Activated CD4-positive, alpha-beta T cell treated with anti-CD3 and anti-CD28 coated beads for 36 hours (primary cell): ENCODE measurements around the gene IP6K3. TPM values are rescaled to one million over a fixed set of nuclear protein-coding genes. Genes with fewer than 3 reads are reported as not detected.

Experiments
- ATAC-seq: fragments of 200-7000 bp; cut with Tn5 transposase; one replicate; pipeline ENCODE4 v1.10.0; 2021; ENCODE audit warnings: mild to moderate bottlenecking, moderate library complexity
- CTCF ChIA-PET: fragments of 350-600 bp; sonication (Branson Sonifier 250); formaldehyde crosslinking; loops from one replicate; lab custom pipeline; 2021; ENCODE audit warnings: antibody characterized with exemption; lab: Charles Lee
- POLR2A ChIA-PET: fragments of 350-600 bp; sonication (Branson Sonifier 250); formaldehyde crosslinking; loops from one replicate; lab custom pipeline; 2021; ENCODE audit warnings: antibody characterized with exemption, inconsistent platforms; lab: Charles Lee
- DNase-seq: peaks from one replicate; pipeline ENCODE4 v3.0.0-alpha.2; 2020
- H3K27ac Mint-ChIP-seq: one replicate; pipeline ENCODE4 v1.8.0; 2021; ENCODE audit warnings: mixed read lengths
- H3K27me3 Mint-ChIP-seq: one replicate; pipeline ENCODE4 v1.8.0; 2021; ENCODE audit warnings: mixed read lengths
- H3K36me3 Mint-ChIP-seq: one replicate; pipeline ENCODE4 v1.8.0; 2021; ENCODE audit warnings: low read depth, mixed read lengths
- H3K4me1 Mint-ChIP-seq: one replicate; pipeline ENCODE4 v1.8.0; 2021; ENCODE audit warnings: mixed read lengths
- H3K4me3 Mint-ChIP-seq: one replicate; pipeline ENCODE4 v1.8.0; 2021; ENCODE audit warnings: mild to moderate bottlenecking, moderate library complexity, mixed read lengths
- H3K9me3 Mint-ChIP-seq: one replicate; pipeline ENCODE4 v1.8.0; 2021; ENCODE audit warnings: low read depth, mixed read lengths
- intact Hi-C, 2 experiments: fragments of 100-400 bp; cut with DNase I in 1 of 2; cut with micrococcal nuclease in 1 of 2; formaldehyde crosslinking; loops; one replicate each; pipeline versions ENCODE4 v1.14.2 to v1.15.1; 2022 to 2024; cut with DNase I, micrococcal nuclease
- total RNA-seq, 2 experiments: library from RNA; stranded (reverse); gene quantifications; one replicate each; pipeline ENCODE4 v1.2.3, GENCODE V29; 2021

Gene IP6K3
- total RNA-seq, 2 experiments from 2014 or later: not detected

DNA sequence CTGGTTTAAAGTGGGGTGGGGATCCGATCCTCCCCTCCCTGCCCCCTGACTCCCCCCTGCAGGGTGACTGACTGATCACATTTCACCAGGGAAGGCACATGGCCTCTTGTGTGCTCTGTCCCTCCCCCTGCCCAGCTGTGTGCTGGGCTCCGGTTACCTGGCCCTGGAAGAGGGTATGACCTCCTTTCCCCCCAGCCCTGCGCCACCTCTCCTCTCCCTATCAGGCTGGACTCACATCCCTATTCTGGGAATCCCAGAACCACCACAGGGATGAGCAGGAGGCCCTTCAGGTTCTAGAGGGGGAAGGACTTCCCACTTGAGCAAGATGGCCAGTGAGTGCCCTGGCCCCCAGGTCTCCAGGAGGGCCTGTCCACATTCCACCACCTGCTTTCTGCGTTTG lies 2.1 kb upstream of the IP6K3 start:
- H3K4me3 Mint-ChIP-seq: no peak overlapping the region
- CTCF ChIA-PET: no interaction called here
- no peak for ATAC-seq

GRCh38 chr6:33747823-33748222 lies 1.1 kb upstream of the IP6K3 start:
- H3K27ac Mint-ChIP-seq: no peak overlapping the region
- no peaks in the 10 kb centered on the region for H3K9me3 Mint-ChIP-seq
- no peaks in the 10 kb centered on the region for H3K27me3 Mint-ChIP-seq
- CTCF ChIA-PET: interaction anchor here (1.1 to 5.2 kb wide), 2 partner anchors 31 to 279 kb away, joined by 3 to 29 read pairs; no protein-coding TSS in a partner anchor
- no peaks in the 10 kb centered on the region for H3K4me1 Mint-ChIP-seq
- intact Hi-C loops: loop anchor here in 1 of 2 experiments (10.0 kb wide), 1 partner anchor 407 kb away; no protein-coding TSS in a partner anchor
- ATAC-seq (no peak), DNase-seq (no peak)
- no peak overlapping the region for H3K4me3 Mint-ChIP-seq
- no peaks in the 10 kb centered on the region for H3K36me3 Mint-ChIP-seq
- POLR2A ChIA-PET: interaction anchor here (0.5 kb wide), 1 partner anchor 436 kb away, joined by 3 read pairs; no protein-coding TSS in a partner anchor

More for the DNA sequence above, 2.1 kb upstream of the IP6K3 start:
- Mint-ChIP-seq H3K36me3 (no peaks in the 10 kb centered on the region), H3K27ac (no peak overlapping the region), H3K4me1 (no peaks in the 10 kb centered on the region), H3K9me3 (no peaks in the 10 kb centered on the region), H3K27me3 (no peaks in the 10 kb centered on the region)
- POLR2A ChIA-PET: no interaction called here
- DNase-seq: no peak
- intact Hi-C loops: loop anchor here in 1 of 2 experiments (10.0 kb wide), 1 partner anchor 406 kb away; no protein-coding TSS in a partner anchor

- ATAC-seq (no peak), DNase-seq (no peak)
- H3K4me3 Mint-ChIP-seq: no peak overlapping the region
- no peaks in the 10 kb centered on the region for H3K27me3 Mint-ChIP-seq
- H3K4me1 Mint-ChIP-seq: no peaks in the 10 kb centered on the region
- no peaks in the 10 kb centered on the region for H3K9me3 Mint-ChIP-seq
- intact Hi-C loops: loop anchor here in 1 of 2 experiments (10.0 kb wide), 1 partner anchor 409 kb away; no protein-coding TSS in a partner anchor
- ChIA-PET POLR2A (no interaction called here), CTCF (interaction anchor here (0.6 to 5.2 kb wide), 3 partner anchors 102 to 281 kb away, joined by 3 to 29 read pairs (median 3); no protein-coding TSS in a partner anchor)
- H3K36me3 Mint-ChIP-seq: no peaks in the 10 kb centered on the region
- H3K27ac Mint-ChIP-seq: no peak overlapping the region
Measured at GRCh38 chr6:33746036-33746600, 587 bp downstream of the IP6K3 start.

GRCh38 chr6:33745548-33745947 lies 1.2 kb downstream of the IP6K3 start:
- no peak overlapping the region for H3K27ac Mint-ChIP-seq
- ChIA-PET POLR2A (no interaction called here), CTCF (interaction anchor here (0.6 to 5.2 kb wide), 3 partner anchors 103 to 281 kb away, joined by 3 to 29 read pairs (median 3); no protein-coding TSS in a partner anchor)
- no peaks in the 10 kb centered on the region for H3K4me1 Mint-ChIP-seq
- no peaks in the 10 kb centered on the region for H3K27me3 Mint-ChIP-seq
- intact Hi-C loops: loop anchor here in 1 of 2 experiments (10.0 kb wide), 1 partner anchor 409 kb away; no protein-coding TSS in a partner anchor
- ATAC-seq: no peak
- H3K36me3 Mint-ChIP-seq: no peaks in the 10 kb centered on the region
- no peak for DNase-seq
- H3K9me3 Mint-ChIP-seq: no peaks in the 10 kb centered on the region
- no peak overlapping the region for H3K4me3 Mint-ChIP-seq

DNA sequence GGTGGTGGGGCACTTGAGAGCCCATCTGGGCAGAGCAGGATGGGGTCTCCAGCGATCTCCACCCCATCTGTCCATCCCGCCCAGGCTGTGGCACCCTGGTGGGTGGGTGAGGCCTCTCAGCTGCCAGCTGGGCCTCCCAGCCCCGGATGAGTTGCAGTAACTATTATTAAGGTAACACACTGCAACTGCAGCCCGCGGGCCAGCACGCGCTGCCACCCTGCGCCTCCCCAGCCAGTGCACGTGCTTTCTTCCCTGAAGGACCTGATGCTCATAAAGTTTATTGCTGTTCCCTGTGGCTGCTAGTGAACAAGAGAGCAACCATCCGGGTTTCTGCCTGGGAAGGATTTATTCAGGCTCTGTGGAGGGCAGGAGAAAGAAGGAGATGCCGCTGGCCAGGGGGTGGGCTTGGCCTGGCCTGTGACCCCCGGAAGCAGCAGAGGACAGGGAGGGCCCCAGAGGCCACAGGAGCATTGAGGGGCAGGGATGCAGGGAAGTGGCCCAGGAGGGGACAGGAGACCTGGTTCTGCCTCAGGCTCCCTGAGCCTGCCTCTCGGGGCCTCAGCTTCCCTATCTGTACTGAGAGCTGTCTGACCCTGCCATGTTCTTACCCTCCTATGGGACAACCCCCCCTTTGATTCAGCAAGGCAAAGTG lies 1.7 kb downstream of the IP6K3 start:
- Mint-ChIP-seq H3K4me3 (no peak overlapping the region), H3K27me3 (no peaks in the 10 kb centered on the region), H3K4me1 (no peaks in the 10 kb centered on the region), H3K9me3 (no peaks in the 10 kb centered on the region), H3K27ac (no peak overlapping the region), H3K36me3 (no peaks in the 10 kb centered on the region)
- intact Hi-C loops: loop anchor here (1.0 to 10.0 kb wide), 5 partner anchors 17 to 410 kb away; partner anchors contain the start of gene UQCC2 (in 1 of the 2)
- CTCF ChIA-PET: interaction anchor here (0.7 to 5.2 kb wide), 8 partner anchors 25 to 514 kb away, joined by 3 to 29 read pairs (median 4); partner anchors contain the start of gene UQCC2
- ATAC-seq (peak; percentile 11), DNase-seq (no peak)
- POLR2A ChIA-PET: no interaction called here

DNA sequence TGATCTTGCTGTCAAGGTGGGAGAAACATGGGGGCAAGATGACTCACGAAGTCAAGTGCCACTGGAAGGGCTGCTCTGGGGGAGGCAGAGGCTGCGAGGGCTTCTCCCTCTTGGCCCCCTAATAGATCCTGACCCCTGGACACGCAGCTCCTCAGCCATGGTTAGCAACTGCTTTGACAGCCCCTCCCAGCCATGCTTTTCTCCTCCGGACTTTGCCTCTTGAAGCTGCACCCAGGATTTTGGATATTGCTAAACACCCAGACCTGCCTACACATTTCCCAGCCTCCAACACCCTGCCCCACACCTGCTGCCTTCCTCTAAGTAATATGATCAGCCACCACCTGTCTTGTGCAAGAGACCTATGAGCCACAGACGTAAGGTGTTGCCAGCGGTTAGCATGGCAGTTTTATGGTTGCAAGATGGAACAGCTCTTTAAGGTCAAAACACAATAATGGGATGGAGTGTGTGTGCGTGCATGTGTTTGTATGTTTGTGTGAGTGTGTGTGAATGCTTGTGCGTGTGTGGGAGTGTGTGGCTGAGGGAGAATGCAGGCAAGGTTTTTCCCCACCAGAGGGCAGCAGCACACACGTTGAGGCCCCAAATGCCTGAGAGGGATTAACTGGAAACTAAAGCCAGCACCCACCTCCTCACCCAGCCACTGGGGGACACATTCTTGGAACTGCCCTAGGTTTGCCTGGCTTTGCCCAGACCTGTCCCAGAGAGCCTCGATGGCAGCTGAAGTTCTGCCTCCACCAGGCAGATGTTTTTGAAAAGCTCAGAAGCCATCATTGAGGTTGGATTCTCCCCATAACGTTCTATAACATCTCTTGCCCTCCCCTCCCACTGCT lies 2.5 kb downstream of the IP6K3 start:
- Mint-ChIP-seq H3K36me3 (no peaks in the 10 kb centered on the region), H3K27ac (no peak overlapping the region), H3K4me1 (no peaks in the 10 kb centered on the region), H3K4me3 (no peak overlapping the region), H3K27me3 (no peaks in the 10 kb centered on the region), H3K9me3 (no peaks in the 10 kb centered on the region)
- intact Hi-C loops: loop anchor here (1.0 to 10.0 kb wide), 5 partner anchors 18 to 411 kb away; partner anchors contain the start of gene UQCC2 (in 1 of the 2)
- POLR2A ChIA-PET: no interaction called here
- CTCF ChIA-PET: interaction anchor here (0.6 to 5.2 kb wide), 13 partner anchors 26 to 515 kb away, joined by 3 to 29 read pairs (median 4); partner anchors contain the start of genes KIFC1 and UQCC2
- ATAC-seq (peak; percentile 89), DNase-seq (peak; percentile 85)

DNA sequence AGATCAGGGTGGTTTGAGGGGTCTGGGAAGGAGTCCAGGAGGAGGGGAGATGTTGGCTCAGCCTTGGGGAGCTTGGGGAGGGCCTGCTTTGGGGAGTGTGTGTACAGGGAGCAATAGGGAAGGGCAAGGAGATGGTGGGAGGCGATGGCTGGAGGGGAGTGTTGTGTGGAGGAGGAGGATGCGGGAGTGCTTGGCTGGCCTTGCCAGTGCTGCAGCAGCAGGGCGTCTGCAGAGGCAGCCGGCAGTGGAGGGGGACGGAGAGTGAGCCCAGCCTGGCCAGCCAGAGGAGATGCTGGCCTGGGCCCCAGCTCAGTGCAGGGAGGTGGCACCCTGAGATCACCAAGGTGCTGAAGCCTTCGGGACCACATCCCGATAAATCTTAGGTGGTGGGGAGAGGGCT lies 3.9 kb downstream of the IP6K3 start:
- Mint-ChIP-seq H3K27me3 (no peaks in the 10 kb centered on the region), H3K36me3 (no peaks in the 10 kb centered on the region), H3K4me1 (no peaks in the 10 kb centered on the region), H3K27ac (no peak overlapping the region), H3K9me3 (no peaks in the 10 kb centered on the region), H3K4me3 (no peak overlapping the region)
- intact Hi-C loops: loop anchor here in 1 of 2 experiments (10.0 kb wide), 1 partner anchor 412 kb away; no protein-coding TSS in a partner anchor
- ATAC-seq (no peak), DNase-seq (no peak)
- ChIA-PET CTCF (interaction anchor here (0.9 to 5.2 kb wide), 7 partner anchors 28 to 412 kb away, joined by 3 to 29 read pairs (median 5); partner anchors contain the start of gene UQCC2), POLR2A (no interaction called here)

- no peaks in the 10 kb centered on the region for H3K36me3 Mint-ChIP-seq
- DNase-seq: no peak
- ChIA-PET CTCF (interaction anchor here (0.9 kb wide), 1 partner anchor 173 kb away, joined by 3 read pairs; no protein-coding TSS in a partner anchor), POLR2A (interaction anchor here (0.6 kb wide), 1 partner anchor 909 kb away, joined by 4 read pairs; no protein-coding TSS in a partner anchor)
- H3K4me3 Mint-ChIP-seq: no peak overlapping the region
- no peak overlapping the region for H3K27ac Mint-ChIP-seq
- no peak for ATAC-seq
- no peaks in the 10 kb centered on the region for H3K9me3 Mint-ChIP-seq
- no peaks in the 10 kb centered on the region for H3K27me3 Mint-ChIP-seq
- H3K4me1 Mint-ChIP-seq: no peaks in the 10 kb centered on the region
- intact Hi-C loops: loop anchor here in 1 of 2 experiments (10.0 kb wide), 1 partner anchor 413 kb away; no protein-coding TSS in a partner anchor
Measured at GRCh38 chr6:33742092-33742491, 4.6 kb downstream of the IP6K3 start.

DNA sequence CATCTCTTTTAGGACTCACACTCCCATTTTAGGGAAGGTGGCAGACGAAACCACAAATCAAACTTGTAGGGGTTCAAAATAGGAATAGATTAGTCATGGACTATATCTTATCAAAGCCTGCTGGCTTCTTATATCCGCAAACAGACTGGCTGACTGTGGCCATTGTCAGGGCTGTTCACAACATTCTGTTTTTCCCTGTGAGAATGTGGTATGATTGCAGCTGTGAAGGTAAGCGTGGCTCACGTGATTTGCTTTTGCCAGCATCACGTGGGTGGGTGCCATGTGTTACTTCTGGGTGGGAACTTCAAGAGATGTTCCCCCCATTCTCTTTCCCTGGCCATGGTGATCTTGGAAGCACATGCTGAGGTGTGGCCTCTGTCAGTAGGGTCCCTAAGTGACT lies 5.9 kb downstream of the IP6K3 start:
- intact Hi-C loops: loop anchor here in 1 of 2 experiments (10.0 kb wide), 1 partner anchor 414 kb away; no protein-coding TSS in a partner anchor
- H3K4me1 Mint-ChIP-seq: no peaks in the 10 kb centered on the region

DNA sequence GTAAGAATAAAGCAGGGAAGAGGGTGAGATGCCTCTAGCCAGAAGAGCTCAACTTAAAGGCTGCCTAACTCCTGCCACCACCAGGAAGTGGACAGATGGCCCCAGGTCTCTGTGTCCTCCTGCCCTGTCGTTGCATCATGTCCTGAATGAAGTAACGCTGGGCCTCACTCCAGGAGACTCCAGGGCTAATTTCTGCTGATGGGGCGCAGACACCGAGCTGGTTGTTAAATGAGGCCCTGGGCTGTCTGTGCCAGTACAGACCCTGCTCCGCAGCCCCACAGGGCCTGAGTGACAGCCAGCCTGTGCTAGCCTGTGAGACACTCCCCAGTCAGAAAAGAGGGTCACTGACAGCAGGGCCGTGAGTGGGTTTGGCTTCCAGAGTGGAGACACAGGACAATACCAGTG lies 6.5 kb downstream of the IP6K3 start:
- H3K27ac Mint-ChIP-seq: no peak overlapping the region
- no peaks in the 10 kb centered on the region for H3K36me3 Mint-ChIP-seq
- H3K4me1 Mint-ChIP-seq: no peaks in the 10 kb centered on the region
- CTCF ChIA-PET: interaction anchor here (0.7 kb wide), 1 partner anchor 9 kb away, joined by 3 read pairs; no protein-coding TSS in a partner anchor
- ATAC-seq: no peak
- POLR2A ChIA-PET: no interaction called here
- no peaks in the 10 kb centered on the region for H3K27me3 Mint-ChIP-seq
- H3K4me3 Mint-ChIP-seq: no peak overlapping the region
- intact Hi-C loops: loop anchor here in 1 of 2 experiments (10.0 kb wide), 1 partner anchor 415 kb away; no protein-coding TSS in a partner anchor
- no peaks in the 10 kb centered on the region for H3K9me3 Mint-ChIP-seq
- DNase-seq: no peak

More for the DNA sequence above, 5.9 kb downstream of the IP6K3 start:
- no peak overlapping the region for H3K4me3 Mint-ChIP-seq
- ChIA-PET CTCF (interaction anchor here (1.0 kb wide), 1 partner anchor 13 kb away, joined by 3 read pairs; no protein-coding TSS in a partner anchor), POLR2A (no interaction called here)
- H3K27ac Mint-ChIP-seq: no peak overlapping the region
- no peak for ATAC-seq
- no peaks in the 10 kb centered on the region for H3K27me3 Mint-ChIP-seq
- H3K36me3 Mint-ChIP-seq: no peaks in the 10 kb centered on the region
- H3K9me3 Mint-ChIP-seq: no peaks in the 10 kb centered on the region
- no peak for DNase-seq
